ENCODE results near the gene RBL2.
"Not testable (repeated sequence)": the region's sequence is repeated elsewhere in the genome, so short reads cannot be mapped to it uniquely, and the experiment has no call there.

The RBL2 gene

GRCh38 chr16:53537626-53538025 lies 103.4 kb downstream of the RBL2 start:
- DNase-seq (ENCODE audit: low read depth, low spot score) = no peak

- DNase-seq (ENCODE audit: low read depth, low spot score) = not testable (repeated sequence)
Observed at GRCh38 chr16:53539346-53539745, 105.1 kb downstream of the RBL2 start.

GRCh38 chr16:53539759-53540718 lies 105.8 kb downstream of the RBL2 start:
- DNase-seq (ENCODE audit: low read depth, low spot score) = not testable (repeated sequence)

Measured in ELF-1 (cell line).